SU-DHL-6 (cell line): ENCODE results near the gene TTC36.

ENCODE experiments used
- H2AFZ ChIP-seq: fragments of 200-600 bp; sonication (generic); 2 replicates; pipeline ENCODE4 v1.6.1; 2014; ENCODE audit warnings: low read depth, mild to moderate bottlenecking, moderate library complexity, mixed read lengths, antibody characterized with exemption, low read length; ENCODE audit not compliant: severe bottlenecking
- H3F3A ChIP-seq: fragments of 200-600 bp; shearing (Covaris generic); 2 replicates; pipeline ENCODE4 v1.6.0; 2016; ENCODE audit warnings: antibody characterized with exemption, mild to moderate bottlenecking; ENCODE audit not compliant: insufficient read depth
- H3K27ac ChIP-seq: fragments of 200-600 bp; sonication (generic); 2 replicates; pipeline ENCODE4 v1.5.1; 2016; ENCODE audit warnings: low read depth, mild to moderate bottlenecking, low read length, moderate library complexity, mixed read lengths
- H3K27me3 ChIP-seq: fragments of 200-600 bp; sonication (generic), shearing (Covaris generic); 2 replicates; pipeline ENCODE4 v1.6.0; 2014; ENCODE audit warnings: mild to moderate bottlenecking, low read length
- H3K36me3 ChIP-seq: fragments of 200-600 bp; sonication (generic); 2 replicates; pipeline ENCODE4 v1.6.1; 2014; ENCODE audit warnings: mild to moderate bottlenecking, low read length, mixed read lengths
- H3K4me2 ChIP-seq: fragments of 300-600, 200-600 bp; shearing (Covaris generic), sonication (generic); 2 replicates; pipeline ENCODE4 v1.6.0; 2014; ENCODE audit warnings: low read length, low read depth, mild to moderate bottlenecking; ENCODE audit not compliant: poor library complexity, severe bottlenecking
- H3K4me3 ChIP-seq: fragments of 200-600 bp; sonication (generic); 2 replicates; pipeline ENCODE4 v1.5.1; 2014; ENCODE audit warnings: antibody characterized with exemption, low read length, mild to moderate bottlenecking, mixed read lengths; ENCODE audit not compliant: insufficient read depth, poor library complexity, severe bottlenecking
- H3K79me2 ChIP-seq: fragments of 200-600 bp; sonication (generic); 2 replicates; pipeline ENCODE4 v1.6.1; 2014; ENCODE audit warnings: mild to moderate bottlenecking, low read length, moderate library complexity; ENCODE audit not compliant: insufficient read depth
- H3K9ac ChIP-seq: fragments of 200-600 bp; sonication (generic); 2 replicates; pipeline ENCODE4 v1.7.0; 2014; ENCODE audit warnings: mild to moderate bottlenecking, low read length
- H3K9me2 ChIP-seq: fragments of 200-600 bp; sonication (generic); replicated peaks from 2 replicates; pipeline ENCODE4 v1.6.1; 2014; ENCODE audit warnings: low read length; ENCODE audit not compliant: insufficient read depth
- H3K9me3 ChIP-seq: fragments of 200-600 bp; sonication (generic); 2 replicates; pipeline ENCODE4 v1.6.1; 2014; ENCODE audit warnings: low read length, mixed read lengths; ENCODE audit not compliant: insufficient read depth
- H4K20me1 ChIP-seq: fragments of 200-600 bp; sonication (generic); 2 replicates; pipeline ENCODE4 v1.6.1; 2014; ENCODE audit warnings: low read depth, mild to moderate bottlenecking, antibody characterized with exemption, low read length, moderate library complexity, mixed read lengths
- EZH2phosphoT487 ChIP-seq: fragments of 200-600 bp; sonication (generic), shearing (Covaris generic); conservative IDR thresholded peaks from 2 replicates; pipeline ENCODE4 v1.6.1; 2018; ENCODE audit warnings: mild to moderate bottlenecking, antibody characterized with exemption, low read length, moderate library complexity, mixed read lengths
- TF ChIP-seq, protein P1 (sequence below): fragments of 200-600 bp; sonication (generic); IDR thresholded peaks from one replicate; pipeline ENCODE4 v1.5.1; 2017; ENCODE audit warnings: antibody characterized with exemption, mild to moderate bottlenecking, low read length, moderate library complexity; ENCODE audit not compliant: insufficient read depth, poor library complexity, severe bottlenecking

TTC36 gene

GRCh38 chr11:118544647-118545010 is 17.4 kb downstream of the TTC36 start:
- no peaks in the 10 kb centered on the region for H3K9me3 ChIP-seq
- H3F3A ChIP-seq: no peaks in the 10 kb centered on the region
- no peaks in the 10 kb centered on the region for H3K36me3 ChIP-seq
- no peak overlapping the region for H3K27ac ChIP-seq
- no peak overlapping the region for H3K4me2 ChIP-seq
- H3K27me3 ChIP-seq: no peaks in the 10 kb centered on the region
- no peak overlapping the region for H3K4me3 ChIP-seq
- H3K9me2 ChIP-seq: no peaks in the 10 kb centered on the region
- no peak overlapping the region for H3K9ac ChIP-seq
- TF ChIP-seq, protein P1, sequence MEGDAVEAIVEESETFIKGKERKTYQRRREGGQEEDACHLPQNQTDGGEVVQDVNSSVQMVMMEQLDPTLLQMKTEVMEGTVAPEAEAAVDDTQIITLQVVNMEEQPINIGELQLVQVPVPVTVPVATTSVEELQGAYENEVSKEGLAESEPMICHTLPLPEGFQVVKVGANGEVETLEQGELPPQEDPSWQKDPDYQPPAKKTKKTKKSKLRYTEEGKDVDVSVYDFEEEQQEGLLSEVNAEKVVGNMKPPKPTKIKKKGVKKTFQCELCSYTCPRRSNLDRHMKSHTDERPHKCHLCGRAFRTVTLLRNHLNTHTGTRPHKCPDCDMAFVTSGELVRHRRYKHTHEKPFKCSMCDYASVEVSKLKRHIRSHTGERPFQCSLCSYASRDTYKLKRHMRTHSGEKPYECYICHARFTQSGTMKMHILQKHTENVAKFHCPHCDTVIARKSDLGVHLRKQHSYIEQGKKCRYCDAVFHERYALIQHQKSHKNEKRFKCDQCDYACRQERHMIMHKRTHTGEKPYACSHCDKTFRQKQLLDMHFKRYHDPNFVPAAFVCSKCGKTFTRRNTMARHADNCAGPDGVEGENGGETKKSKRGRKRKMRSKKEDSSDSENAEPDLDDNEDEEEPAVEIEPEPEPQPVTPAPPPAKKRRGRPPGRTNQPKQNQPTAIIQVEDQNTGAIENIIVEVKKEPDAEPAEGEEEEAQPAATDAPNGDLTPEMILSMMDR: no peak
- TF ChIP-seq EZH2phosphoT487: no peak
- no peak overlapping the region for H2AFZ ChIP-seq
- H4K20me1 ChIP-seq: no peaks in the 10 kb centered on the region
- no peaks in the 10 kb centered on the region for H3K79me2 ChIP-seq

DNA sequence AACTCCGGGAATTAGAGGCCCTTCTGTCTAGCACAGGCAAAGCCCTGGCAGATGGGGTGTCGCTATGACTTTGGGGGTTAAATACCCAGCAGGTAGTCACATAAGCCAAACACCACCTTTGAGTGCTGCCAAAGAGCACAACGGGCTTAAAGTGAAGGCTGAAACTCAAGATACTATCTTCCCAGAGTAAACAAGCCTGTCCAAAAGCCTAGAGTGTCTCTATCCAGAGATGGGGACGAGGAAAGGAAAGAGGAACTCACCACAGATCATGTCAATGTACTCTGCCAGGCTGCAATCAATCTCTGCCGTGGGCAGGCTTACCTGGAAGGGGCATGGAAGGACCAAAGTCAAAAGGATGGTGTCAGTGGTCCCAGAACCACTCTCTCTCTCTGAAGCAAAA is 18.3 kb downstream of the TTC36 start:
- Histone ChIP-seq H3K27me3 (no peaks in the 10 kb centered on the region), H2AFZ (no peak overlapping the region), H3K4me2 (no peak overlapping the region), H3K79me2 (no peaks in the 10 kb centered on the region), H3F3A (no peaks in the 10 kb centered on the region), H3K9me2 (no peaks in the 10 kb centered on the region), H3K27ac (no peak overlapping the region), H3K36me3 (no peaks in the 10 kb centered on the region), H3K4me3 (no peak overlapping the region), H4K20me1 (no peaks in the 10 kb centered on the region), H3K9me3 (no peaks in the 10 kb centered on the region), H3K9ac (no peak overlapping the region)
- TF ChIP-seq, protein P1: no peak
- no peak for TF ChIP-seq EZH2phosphoT487

GRCh38 chr11:118547132-118547531 is 19.9 kb downstream of the TTC36 start:
- Histone ChIP-seq H3F3A (no peaks in the 10 kb centered on the region), H3K4me2 (no peak overlapping the region), H4K20me1 (no peaks in the 10 kb centered on the region), H3K27me3 (no peaks in the 10 kb centered on the region), H3K9me3 (no peaks in the 10 kb centered on the region), H3K36me3 (no peaks in the 10 kb centered on the region), H3K9ac (no peak overlapping the region), H3K27ac (no peak overlapping the region), H3K9me2 (no peaks in the 10 kb centered on the region), H2AFZ (no peak overlapping the region), H3K79me2 (no peaks in the 10 kb centered on the region), H3K4me3 (no peak overlapping the region)
- TF ChIP-seq, protein P1: no peak
- TF ChIP-seq EZH2phosphoT487: no peak

DNA sequence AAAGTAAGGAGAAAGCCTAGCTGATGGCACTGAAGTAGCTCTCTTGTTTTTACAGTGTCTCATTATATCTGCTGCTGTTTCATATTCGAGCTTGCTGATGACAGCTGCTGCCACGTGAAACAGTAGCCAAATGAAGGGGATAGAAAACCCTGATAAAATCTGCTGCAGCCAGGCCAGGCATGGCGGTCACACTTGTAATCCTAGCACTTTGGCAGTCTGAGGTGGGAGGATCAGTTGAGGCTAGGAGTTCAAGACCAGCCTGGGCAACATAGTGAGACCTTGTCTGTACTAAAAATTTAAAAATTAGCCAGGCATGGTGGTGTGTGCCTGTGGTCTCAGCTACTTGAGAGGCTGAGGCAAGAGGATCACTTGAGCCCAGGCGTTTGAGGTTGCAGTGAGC is 25.1 kb downstream of the TTC36 start:
- Histone ChIP-seq H3K9ac (no peak overlapping the region), H4K20me1 (no peaks in the 10 kb centered on the region), H2AFZ (no peak overlapping the region), H3K9me3 (no peaks in the 10 kb centered on the region), H3K4me2 (no peak overlapping the region), H3F3A (no peaks in the 10 kb centered on the region), H3K9me2 (no peaks in the 10 kb centered on the region), H3K27ac (no peak overlapping the region), H3K4me3 (no peak overlapping the region), H3K36me3 (no peaks in the 10 kb centered on the region), H3K27me3 (no peaks in the 10 kb centered on the region), H3K79me2 (no peaks in the 10 kb centered on the region)
- TF ChIP-seq, protein P1: no peak
- TF ChIP-seq EZH2phosphoT487: no peak
